Measurements from ENCODE around the gene ZNF583.

DNA sequence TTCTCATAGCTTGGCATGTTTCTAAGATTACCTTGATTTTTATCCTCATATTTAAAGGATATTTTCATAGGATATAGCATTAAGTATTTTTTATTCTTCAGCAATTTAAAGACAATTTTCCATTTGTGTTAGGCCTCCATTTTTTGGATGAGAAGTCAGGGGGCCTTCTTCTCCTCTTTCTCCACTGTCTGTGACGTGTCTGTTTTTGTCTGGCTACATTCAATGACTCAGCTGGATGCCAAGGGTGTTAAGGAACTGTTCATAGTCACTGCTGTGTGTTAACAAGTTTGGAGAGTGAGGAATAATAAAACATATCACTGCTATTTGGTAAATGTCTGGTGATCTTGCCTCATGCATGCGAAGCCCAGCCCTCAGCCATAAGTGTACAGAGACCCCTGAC is 47.2 kb upstream of the ZNF583 start:
- no peak for TF ChIP-seq POLR2A (IDR thresholded peaks at IDR 0.05; ENCODE audit: low read length)
- TF ChIP-seq GATA1 (IDR thresholded peaks at IDR 0.05; ENCODE audit: low read depth, low read length) = no peak

Measured in erythroblast (primary cell).